Ishikawa (cell line): ENCODE data around the gene RAPGEFL1.

Source experiments
- RAD21 ChIP-seq: IDR thresholded peaks from 2 replicates; pipeline ENCODE4 v1.6.1; 2012; ENCODE audit warnings: low read depth
- TF ChIP-seq, protein P1 (sequence below): IDR thresholded peaks from 2 replicates; pipeline ENCODE4 v1.6.1; 2012

DNA sequence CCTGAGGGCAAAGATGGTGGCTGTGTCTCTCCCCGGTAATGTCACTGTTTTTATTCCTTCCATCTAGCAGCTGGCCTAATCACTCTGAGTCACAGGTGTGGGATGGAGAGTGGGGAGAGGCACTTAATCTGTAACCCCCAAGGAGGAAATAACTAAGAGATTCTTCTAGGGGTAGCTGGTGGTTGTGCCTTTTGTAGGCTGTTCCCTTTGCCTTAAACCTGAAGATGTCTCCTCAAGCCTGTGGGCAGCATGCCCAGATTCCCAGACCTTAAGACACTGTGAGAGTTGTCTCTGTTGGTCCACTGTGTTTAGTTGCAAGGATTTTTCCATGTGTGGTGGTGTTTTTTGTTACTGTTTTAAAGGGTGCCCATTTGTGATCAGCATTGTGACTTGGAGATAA, 5.5 kb upstream of the RAPGEFL1 start:
- TF ChIP-seq, protein P1, sequence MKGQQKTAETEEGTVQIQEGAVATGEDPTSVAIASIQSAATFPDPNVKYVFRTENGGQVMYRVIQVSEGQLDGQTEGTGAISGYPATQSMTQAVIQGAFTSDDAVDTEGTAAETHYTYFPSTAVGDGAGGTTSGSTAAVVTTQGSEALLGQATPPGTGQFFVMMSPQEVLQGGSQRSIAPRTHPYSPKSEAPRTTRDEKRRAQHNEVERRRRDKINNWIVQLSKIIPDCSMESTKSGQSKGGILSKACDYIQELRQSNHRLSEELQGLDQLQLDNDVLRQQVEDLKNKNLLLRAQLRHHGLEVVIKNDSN: no peak
- no peak for TF ChIP-seq RAD21
